H7 (cell line): ENCODE data around the gene HNF4A. TPM values are rescaled to one million over a fixed set of nuclear protein-coding genes. Genes with fewer than 3 reads are reported as not detected.

Source experiments
- DNase-seq: peaks from one replicate; pipeline ENCODE4 v3.0.0; 2012
- H3K27me3 ChIP-seq: 2 replicates; pipeline ENCODE4 v1.6.0; 2011; ENCODE audit warnings: mild to moderate bottlenecking, low read length; ENCODE audit not compliant: control insufficient read depth, insufficient read depth
- H3K36me3 ChIP-seq: replicated peaks from 2 replicates; pipeline ENCODE4 v1.5.1; 2011; ENCODE audit warnings: low read length; ENCODE audit not compliant: control insufficient read depth, insufficient read depth
- H3K4me3 ChIP-seq: 2 replicates; pipeline ENCODE4 v1.5.1; 2011; ENCODE audit warnings: low read depth, mild to moderate bottlenecking, control low read depth, low read length, moderate library complexity; ENCODE audit not compliant: insufficient read depth
- total RNA-seq: library from RNA; depleted of rRNA; stranded (reverse); fragments of >200 nt; shearing (Covaris generic); gene quantifications from 2 replicates; pipeline ENCODE4 v1.2.3, GENCODE V29; 2014

HNF4A gene
- total RNA-seq, 1 experiment from 2014 or later = 11.4 TPM

GRCh38 chr20:44439318-44439717 is 83.8 kb downstream of the HNF4A start:
- Histone ChIP-seq H3K27me3 (no peaks in the 10 kb centered on the region), H3K4me3 (no peak overlapping the region), H3K36me3 (no peaks in the 10 kb centered on the region)
- no peak for DNase-seq

DNA sequence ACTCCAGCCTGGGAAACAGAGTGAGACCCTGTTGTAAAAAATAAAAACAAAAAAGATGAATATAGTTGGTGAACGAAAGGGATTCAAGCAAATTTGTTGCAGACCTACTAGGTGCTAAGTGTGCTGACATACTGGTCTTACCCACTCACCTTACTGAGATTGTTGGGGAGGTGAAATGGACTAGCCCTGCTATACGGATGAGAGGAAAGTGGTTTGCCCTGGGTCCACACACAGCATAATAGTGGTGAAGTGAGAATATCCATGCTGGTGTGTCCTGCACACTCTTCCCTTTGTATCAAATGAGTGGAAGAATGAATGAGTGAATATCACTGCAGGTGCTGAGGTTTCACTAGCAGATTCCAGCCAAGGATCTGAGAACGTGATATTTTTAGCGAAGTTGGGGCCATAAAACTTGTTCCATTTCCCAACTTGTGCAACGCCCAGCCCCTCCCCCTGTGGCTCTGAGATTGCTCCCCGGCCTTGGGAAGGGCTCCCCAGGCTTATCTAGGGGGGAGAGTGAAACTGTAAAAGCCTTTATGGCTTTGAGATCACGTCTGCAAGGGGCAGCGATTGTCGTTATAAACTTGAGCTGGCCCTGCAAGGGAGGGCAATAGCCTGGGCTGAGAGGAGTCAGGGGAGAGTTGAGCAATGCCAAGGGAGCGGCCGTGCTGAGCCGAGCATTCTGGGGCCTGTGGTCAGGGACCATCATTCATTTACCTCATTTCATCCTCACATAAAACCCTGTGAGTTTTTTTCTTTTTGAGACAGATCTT is 87.0 kb downstream of the HNF4A start:
- DNase-seq = no peak
- Histone ChIP-seq H3K36me3 (no peaks in the 10 kb centered on the region), H3K27me3 (no peaks in the 10 kb centered on the region), H3K4me3 (no peak overlapping the region)

DNA sequence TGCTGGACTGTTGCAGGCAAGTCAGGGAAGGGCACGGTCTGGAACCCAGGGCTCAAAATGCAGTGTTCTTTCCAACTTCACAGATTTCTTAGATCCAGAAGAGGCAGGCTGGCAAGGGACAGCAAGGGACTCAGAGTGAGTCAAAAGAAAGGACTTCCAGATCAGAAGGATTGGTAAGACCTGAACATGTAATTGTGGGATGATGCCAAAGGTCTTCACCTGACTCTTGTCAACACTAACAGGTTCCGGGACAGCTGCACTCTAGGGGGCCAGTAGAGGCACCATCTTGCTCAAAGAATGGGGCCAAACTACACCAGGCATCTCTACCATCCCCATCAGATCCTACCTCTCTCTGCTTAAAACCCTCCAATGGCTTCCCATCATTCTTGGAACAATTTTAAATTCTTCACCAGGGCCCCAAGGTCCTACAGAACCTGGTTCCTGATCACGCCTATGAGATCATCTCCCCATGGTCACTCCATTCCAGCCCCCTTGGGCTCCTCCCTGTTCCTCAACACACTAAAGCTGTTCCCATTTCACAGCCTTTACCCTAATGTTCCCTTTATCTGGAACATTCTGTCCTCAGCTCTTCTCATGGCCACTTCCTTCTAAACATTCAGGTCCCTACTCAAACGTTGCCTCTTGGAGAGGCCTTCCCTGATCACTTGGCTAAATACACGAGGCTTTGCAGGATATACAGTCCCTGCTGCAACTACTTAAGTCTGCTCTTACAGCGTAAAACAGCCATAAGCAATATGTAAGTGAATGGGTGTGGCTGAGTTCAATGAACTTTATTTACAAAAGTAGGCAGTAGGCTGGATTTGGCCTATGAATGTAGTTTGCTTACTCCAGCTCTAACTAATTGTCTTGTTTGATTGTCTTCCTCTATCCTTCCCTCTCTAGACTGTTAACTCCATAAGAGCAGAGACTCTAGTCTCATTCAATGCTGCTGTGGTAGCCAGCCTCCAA is 90.5 kb downstream of the HNF4A start:
- Histone ChIP-seq H3K4me3 (no peak overlapping the region), H3K27me3 (no peaks in the 10 kb centered on the region), H3K36me3 (no peaks in the 10 kb centered on the region)
- DNase-seq = no peak

- no peak for DNase-seq
- Histone ChIP-seq H3K4me3 (no peak overlapping the region), H3K27me3 (no peaks in the 10 kb centered on the region), H3K36me3 (no peaks in the 10 kb centered on the region)
Measured at GRCh38 chr20:44447827-44448419, 92.4 kb downstream of the HNF4A start.

GRCh38 chr20:44448753-44449546 is 93.5 kb downstream of the HNF4A start:
- DNase-seq = peak; percentile 75
- Histone ChIP-seq H3K36me3 (no peaks in the 10 kb centered on the region), H3K27me3 (no peaks in the 10 kb centered on the region), H3K4me3 (no peak overlapping the region)

GRCh38 chr20:44449864-44450263 is 94.4 kb downstream of the HNF4A start:
- H3K4me3 ChIP-seq = no peak overlapping the region
- no peaks in the 10 kb centered on the region for H3K36me3 ChIP-seq
- no peak for DNase-seq
- H3K27me3 ChIP-seq = no peaks in the 10 kb centered on the region

DNA sequence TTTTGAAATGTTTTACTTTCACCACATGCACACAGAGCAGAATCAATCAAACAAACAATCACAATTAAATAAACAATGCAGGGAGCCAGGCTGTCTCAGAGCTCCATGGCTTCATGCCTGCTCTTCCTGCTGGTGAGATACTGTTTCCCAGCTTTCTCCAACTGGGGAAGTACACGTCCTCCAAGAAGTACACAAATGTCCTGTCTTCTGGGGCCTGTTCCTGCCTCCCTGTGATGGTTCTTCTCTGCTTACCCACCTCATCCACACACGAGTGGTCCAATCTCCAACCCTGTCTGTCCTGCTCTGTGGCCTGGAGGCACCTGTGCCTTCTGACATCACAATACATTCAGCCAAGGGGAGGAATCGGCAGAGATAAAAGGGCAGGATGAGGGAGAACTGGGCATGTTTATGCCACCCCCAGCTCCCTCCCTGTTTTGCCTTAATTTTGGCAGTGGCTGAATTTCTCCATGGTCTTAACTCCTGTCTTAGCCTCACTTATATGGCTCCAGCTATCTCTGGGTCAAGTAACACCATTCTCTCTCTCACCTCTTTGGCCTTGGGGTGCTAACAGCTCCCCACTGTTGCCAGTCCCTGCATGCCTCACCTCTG is 94.9 kb downstream of the HNF4A start:
- Histone ChIP-seq H3K36me3 (no peaks in the 10 kb centered on the region), H3K27me3 (no peaks in the 10 kb centered on the region), H3K4me3 (no peak overlapping the region)
- DNase-seq = no peak

GRCh38 chr20:44450903-44451450 is 95.5 kb downstream of the HNF4A start:
- no peaks in the 10 kb centered on the region for H3K36me3 ChIP-seq
- no peak for DNase-seq
- H3K4me3 ChIP-seq = no peak overlapping the region
- H3K27me3 ChIP-seq = no peaks in the 10 kb centered on the region

DNA sequence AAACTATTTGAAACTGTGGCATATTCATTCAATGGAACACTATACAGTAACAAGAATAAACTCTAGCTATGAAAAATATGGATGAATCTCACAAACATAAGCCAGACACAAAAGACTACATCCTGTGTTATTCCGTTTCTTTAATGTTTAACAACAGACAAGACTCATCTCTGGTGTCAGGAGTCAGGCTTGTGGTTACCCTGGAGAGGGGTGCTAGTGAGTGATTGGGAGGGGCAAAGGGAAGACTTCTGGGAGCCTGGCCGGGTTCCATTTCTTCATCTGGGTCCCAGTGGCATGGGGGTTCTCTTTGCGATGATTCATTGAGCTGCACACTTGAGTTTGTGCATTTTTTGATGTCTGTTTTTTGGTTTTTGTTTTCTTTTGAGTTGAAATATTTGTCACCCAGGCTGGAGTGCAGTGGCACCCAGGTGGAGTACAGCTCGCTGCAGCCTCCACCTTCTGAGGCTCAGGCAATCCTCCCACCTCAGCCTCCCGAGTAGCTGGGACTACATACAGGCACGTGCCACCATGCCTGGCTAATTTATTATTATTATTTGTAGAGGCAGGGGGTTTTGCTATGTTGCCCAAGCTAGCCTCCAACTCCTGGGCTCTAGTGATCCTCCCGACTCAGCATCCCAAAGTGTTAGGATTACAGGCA is 98.9 kb downstream of the HNF4A start:
- no peak for DNase-seq
- H3K4me3 ChIP-seq = no peak overlapping the region
- no peaks in the 10 kb centered on the region for H3K36me3 ChIP-seq
- H3K27me3 ChIP-seq = no peaks in the 10 kb centered on the region

DNA sequence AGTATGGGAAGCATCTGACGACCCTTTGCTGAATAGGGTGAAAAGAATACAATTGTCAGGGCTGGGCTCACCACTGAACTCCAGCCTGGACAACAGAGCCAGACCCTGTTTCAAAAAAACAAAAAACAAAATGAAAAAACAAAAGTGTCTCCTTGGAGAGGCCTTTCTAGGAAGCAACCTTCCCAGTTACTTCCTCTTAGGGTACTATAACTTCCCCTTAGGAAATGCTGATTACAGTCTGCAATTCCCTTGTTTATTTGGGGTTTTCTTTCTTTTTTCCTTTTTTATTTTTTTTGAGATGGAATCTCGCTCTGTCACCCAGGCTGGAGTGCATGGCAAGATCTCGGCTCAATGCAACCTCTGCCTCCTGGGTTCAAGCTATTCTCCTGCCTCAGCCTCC is 99.6 kb downstream of the HNF4A start:
- DNase-seq = no peak
- Histone ChIP-seq H3K36me3 (no peaks in the 10 kb centered on the region), H3K27me3 (no peaks in the 10 kb centered on the region), H3K4me3 (no peak overlapping the region)

GRCh38 chr20:44456611-44457010 is 101.1 kb downstream of the HNF4A start:
- Histone ChIP-seq H3K4me3 (no peak overlapping the region), H3K36me3 (no peaks in the 10 kb centered on the region)

GRCh38 chr20:44457016-44457415 is 101.5 kb downstream of the HNF4A start:
- Histone ChIP-seq H3K27me3 (no peaks in the 10 kb centered on the region), H3K4me3 (no peak overlapping the region), H3K36me3 (no peaks in the 10 kb centered on the region)
- no peak for DNase-seq

More at GRCh38 chr20:44456611-44457010, 101.1 kb downstream of the HNF4A start:
- DNase-seq = no peak
- H3K27me3 ChIP-seq = no peaks in the 10 kb centered on the region

GRCh38 chr20:44459271-44459670 is 103.8 kb downstream of the HNF4A start:
- H3K36me3 ChIP-seq = no peaks in the 10 kb centered on the region

More at GRCh38 chr20:44459271-44459670, 103.8 kb downstream of the HNF4A start:
- Histone ChIP-seq H3K27me3 (no peaks in the 10 kb centered on the region), H3K4me3 (no peak overlapping the region)
- no peak for DNase-seq
